A549 (cell line): ENCODE measurements around the gene MLKL.
A peak's percentile ranks its signal among the peaks of the same experiment; 100 is the strongest.

ENCODE experiments used
- ATOH8 ChIP-seq: fragments of 250-450 bp; sonication (Bioruptor Pico); IDR thresholded peaks from 2 replicates; pipeline ENCODE4 v1.5.0; 2020; ENCODE audit warnings: low read depth, mild to moderate bottlenecking, moderate library complexity
- CHD4 ChIP-seq: fragments of 200-600 bp; sonication (generic); IDR thresholded peaks from 2 replicates; pipeline ENCODE4 v1.6.1; 2016; ENCODE audit warnings: antibody characterized with exemption, mild to moderate bottlenecking, borderline replicate concordance
- CTCF ChIP-seq: fragments of >200 bp; sonication (Bioruptor Twin); formaldehyde crosslinking; IDR thresholded peaks from 3 replicates; pipeline ENCODE4 v1.5.1; 2016
- HOXA7 ChIP-seq: fragments of 250-450 bp; sonication (Bioruptor Pico); IDR thresholded peaks from 2 replicates; pipeline ENCODE4 v1.5.0; 2020; ENCODE audit warnings: mild to moderate bottlenecking, moderate library complexity
- JUNB ChIP-seq: fragments of >200 bp; sonication (Bioruptor Twin); formaldehyde crosslinking; IDR thresholded peaks from 2 replicates; pipeline ENCODE4 v1.6.1; 2016
- NFE2L2 ChIP-seq: fragments of 150-350 bp; conservative IDR thresholded peaks from 2 replicates; pipeline ENCODE4 v1.6.1; 2014; ENCODE audit warnings: low read length
- POLR2A ChIP-seq: IDR thresholded peaks from 2 replicates; pipeline ENCODE4 v1.6.1; 2012; ENCODE audit warnings: mild to moderate bottlenecking, low read length
- POLR2AphosphoS2 ChIP-seq: conservative IDR thresholded peaks from 2 replicates; pipeline ENCODE4 v1.6.1; 2012; ENCODE audit warnings: low read length, improper control_type of control experiment, inconsistent platforms
- REST ChIP-seq: fragments of 200-600 bp; sonication (generic); IDR thresholded peaks from 2 replicates; pipeline ENCODE4 v1.6.1; 2016; ENCODE audit warnings: antibody characterized with exemption, mild to moderate bottlenecking, moderate library complexity
- TP53 ChIP-seq: fragments of 250-450 bp; sonication (Bioruptor Pico); IDR thresholded peaks from 2 replicates; pipeline ENCODE4 v1.5.0; 2021; ENCODE audit warnings: mild to moderate bottlenecking, moderate library complexity

- TF ChIP-seq POLR2A (no peak), HOXA7 (no peak), CTCF (no peak), POLR2AphosphoS2 (no peak), JUNB (no peak), ATOH8 (CRISPR knock-in tag) (peak; percentile 2; the same call in 1 of the 2 replicates), TP53 (CRISPR knock-in tag) (no peak; the same call in 1 of the 2 replicates), NFE2L2 (no peak), REST (no peak), CHD4 (no peak)
These were observed 40.2 kb upstream of the MLKL start for GRCh38 chr16:74740795-74741304.
